NT2/D1 (cell line): Measurements from ENCODE around the gene IL18.

Experiments used
- SUZ12 ChIP-seq: IDR thresholded peaks from 2 replicates; pipeline ENCODE4 v1.6.1; 2011; ENCODE audit not compliant: insufficient read length, insufficient read depth; ENCODE audit errors: extremely low read depth
- YY1 ChIP-seq: IDR thresholded peaks from 2 replicates; pipeline ENCODE4 v1.6.1; 2011; ENCODE audit not compliant: insufficient read length, insufficient read depth

GRCh38 chr11:112115386-112115785 is 48.5 kb downstream of the IL18 start:
- TF ChIP-seq SUZ12 (no peak), YY1 (no peak)
